Endometrium (tissue), 2 donors: ENCODE results near the gene ASMTL.
"Not testable (repeated sequence)": the region's sequence is repeated elsewhere in the genome, so short reads cannot be mapped to it uniquely, and the experiment has no call there.

Source experiments
- FAIRE-seq: peaks from 2 replicates; lab custom pipeline; 2012; peaks lifted over from hg19 to GRCh38; lab: Jason Lieb, UNC
- donor health status: control.
- donor health status: control.

The ASMTL gene

GRCh38 chrX:1453951-1454785 lies 1.5 kb upstream of the ASMTL start:
- peak; percentile 46 for FAIRE-seq

DNA sequence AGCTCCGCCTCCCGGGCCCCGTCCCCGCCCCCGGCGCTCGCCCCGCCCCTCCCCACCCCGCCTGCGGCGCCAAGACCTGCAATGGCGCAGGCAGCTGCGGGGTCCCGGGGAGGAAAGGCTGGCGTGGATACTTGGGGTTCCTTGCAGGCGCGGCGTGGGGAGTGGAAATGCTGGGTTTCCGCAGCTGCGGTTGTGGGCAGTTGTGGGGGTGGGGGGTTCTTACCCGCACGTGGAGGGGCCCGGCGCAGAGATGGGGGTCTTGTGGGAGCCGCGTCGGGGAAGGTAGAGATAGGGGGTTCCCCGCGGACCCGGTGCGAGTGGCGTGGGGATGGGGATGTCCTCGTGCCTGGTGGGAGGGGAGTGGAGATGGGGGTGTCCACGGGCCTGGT lies 680 bp upstream of the ASMTL start:
- no peak for FAIRE-seq

DNA sequence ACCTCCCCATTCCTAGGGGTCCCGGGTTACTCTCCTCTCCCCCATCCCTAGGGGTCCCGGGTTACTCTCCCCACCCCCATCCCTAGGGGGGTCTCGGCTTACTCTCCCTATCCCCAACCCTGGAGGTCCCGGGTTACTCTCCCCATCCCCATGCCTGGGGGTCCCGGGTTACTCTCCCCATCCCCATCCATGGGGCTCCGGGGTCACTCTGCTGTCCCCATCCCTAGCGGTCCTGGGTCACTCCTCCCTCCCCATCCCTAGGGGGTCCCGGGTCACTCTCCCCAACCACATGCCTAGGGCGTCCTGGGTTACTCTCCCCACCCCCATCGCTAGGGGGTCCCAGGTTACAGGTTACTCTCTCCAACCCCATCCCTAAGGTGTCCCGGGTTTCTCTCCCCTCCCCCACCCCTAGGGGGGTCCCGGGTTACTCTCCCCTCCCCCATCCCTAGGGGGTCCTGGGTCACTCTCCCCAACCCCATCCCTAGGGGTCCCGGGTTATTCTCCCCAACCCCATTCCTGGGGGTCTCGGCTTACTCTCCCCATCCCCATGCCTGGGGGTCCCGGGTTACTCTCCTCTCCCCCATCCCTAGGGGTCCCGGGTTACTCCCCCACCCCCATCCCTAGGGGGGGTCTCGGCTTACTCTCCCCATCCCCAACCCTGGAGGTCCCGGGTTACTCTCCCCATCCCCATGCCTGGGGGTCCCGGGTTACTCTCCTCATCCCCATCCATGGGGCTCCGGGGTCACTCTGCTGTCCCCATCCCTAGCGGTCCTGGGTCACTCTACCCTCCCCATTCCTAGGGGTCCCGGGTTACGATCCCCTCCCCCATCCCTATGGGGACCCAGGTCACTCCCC lies 821 bp downstream of the ASMTL start:
- FAIRE-seq = no peak

- FAIRE-seq = no peak
Measured at GRCh38 chrX:1451251-1451660, 1.5 kb downstream of the ASMTL start.

DNA sequence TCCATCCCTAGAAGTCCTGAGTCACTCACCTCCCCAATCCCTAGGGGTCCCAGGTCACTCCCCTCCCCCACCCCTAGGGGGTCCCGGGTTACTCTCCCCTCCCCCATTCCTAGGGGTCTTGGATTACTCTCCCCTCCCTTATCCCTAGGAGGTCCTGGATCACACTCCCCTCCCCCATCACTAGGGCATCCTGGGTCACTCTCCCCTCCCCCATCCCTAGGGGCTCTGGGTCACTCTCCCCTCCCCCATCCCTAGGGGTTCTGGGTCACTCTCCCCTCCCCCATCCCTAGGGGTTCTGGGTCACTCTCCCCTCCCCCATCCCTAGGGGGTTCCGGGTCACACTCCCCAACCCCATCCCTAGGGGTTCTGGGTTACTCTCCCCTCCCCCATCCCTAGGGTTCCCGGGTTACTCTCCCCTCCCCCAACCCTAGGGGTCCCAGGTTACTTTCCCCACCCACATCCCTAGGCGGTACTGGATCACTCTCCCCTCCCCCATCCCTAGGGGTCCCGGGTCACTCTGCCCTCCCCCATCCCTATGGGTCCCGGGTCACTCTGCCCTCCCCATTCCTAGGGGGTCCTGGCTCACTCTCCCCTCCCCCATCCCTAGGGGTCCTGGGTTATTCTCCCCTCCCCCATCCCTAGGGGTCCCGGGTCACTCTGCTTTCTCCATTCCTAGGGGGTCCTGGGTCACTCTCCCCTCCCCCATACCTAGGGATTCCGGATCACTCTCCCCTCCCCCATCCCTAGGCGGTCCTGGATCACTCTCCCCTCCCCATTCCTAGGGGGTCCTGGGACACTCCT lies 2.1 kb downstream of the ASMTL start:
- FAIRE-seq = no peak

DNA sequence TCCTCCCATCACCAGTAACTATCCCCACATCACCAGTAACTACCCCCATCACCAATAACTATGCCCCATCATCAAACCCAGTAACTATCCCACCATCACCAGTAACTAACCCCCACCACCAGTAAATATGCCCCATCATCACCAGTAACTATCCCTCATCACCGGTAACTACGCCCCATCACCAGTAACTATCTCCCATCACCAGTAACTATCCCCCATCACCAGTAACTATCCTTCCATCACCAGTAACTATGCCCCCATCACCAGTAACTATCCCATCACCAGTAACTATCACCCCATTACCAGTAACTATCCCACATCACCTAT lies 2.9 kb downstream of the ASMTL start:
- no peak for FAIRE-seq

GRCh38 chrX:1449036-1449822 lies 3.5 kb downstream of the ASMTL start:
- no peak for FAIRE-seq

DNA sequence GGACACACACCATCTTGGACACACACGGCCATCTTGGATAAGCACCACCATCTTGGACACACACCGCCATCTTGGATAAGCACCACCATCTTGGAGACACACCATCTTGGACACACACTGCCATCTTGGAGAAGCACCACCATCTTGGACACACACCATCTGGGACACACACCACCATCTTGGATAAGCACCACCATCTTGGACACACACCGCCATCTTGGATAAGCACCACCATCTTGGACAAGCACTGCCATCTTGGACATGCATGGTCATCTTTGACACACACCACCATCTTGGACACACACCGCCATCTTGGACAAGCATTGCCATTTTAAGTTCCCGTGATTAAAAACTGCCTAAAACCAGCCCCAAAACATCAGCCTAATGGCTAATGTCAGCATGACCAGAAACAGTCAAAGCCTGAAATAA lies 4.1 kb downstream of the ASMTL start:
- FAIRE-seq = not testable (repeated sequence)

DNA sequence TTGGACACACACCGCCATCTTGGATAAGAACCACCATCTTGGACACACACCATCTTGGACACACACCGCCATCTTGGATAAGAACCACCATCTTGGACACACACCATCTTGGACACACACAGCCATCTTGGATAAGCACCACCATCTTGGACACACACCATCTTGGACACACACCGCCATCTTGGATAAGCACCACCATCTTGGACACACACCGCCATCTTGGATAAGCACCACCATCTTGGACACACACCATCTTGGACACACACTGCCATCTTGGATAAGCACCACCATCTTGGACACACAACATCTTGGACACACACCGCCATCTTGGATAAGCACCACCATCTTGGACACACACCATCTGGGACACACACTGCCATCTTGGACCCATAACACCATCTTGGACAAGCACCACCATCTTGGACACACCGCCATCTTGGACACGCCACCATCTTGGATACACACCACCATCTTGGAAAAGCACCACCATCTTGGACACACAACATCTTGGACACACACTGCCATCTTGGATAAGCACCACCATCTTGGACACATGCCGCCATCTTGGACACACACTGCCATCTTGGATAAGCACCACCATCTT lies 4.6 kb downstream of the ASMTL start:
- FAIRE-seq = not testable (repeated sequence)

GRCh38 chrX:1446984-1447968 lies 5.4 kb downstream of the ASMTL start:
- FAIRE-seq = not testable (repeated sequence)

DNA sequence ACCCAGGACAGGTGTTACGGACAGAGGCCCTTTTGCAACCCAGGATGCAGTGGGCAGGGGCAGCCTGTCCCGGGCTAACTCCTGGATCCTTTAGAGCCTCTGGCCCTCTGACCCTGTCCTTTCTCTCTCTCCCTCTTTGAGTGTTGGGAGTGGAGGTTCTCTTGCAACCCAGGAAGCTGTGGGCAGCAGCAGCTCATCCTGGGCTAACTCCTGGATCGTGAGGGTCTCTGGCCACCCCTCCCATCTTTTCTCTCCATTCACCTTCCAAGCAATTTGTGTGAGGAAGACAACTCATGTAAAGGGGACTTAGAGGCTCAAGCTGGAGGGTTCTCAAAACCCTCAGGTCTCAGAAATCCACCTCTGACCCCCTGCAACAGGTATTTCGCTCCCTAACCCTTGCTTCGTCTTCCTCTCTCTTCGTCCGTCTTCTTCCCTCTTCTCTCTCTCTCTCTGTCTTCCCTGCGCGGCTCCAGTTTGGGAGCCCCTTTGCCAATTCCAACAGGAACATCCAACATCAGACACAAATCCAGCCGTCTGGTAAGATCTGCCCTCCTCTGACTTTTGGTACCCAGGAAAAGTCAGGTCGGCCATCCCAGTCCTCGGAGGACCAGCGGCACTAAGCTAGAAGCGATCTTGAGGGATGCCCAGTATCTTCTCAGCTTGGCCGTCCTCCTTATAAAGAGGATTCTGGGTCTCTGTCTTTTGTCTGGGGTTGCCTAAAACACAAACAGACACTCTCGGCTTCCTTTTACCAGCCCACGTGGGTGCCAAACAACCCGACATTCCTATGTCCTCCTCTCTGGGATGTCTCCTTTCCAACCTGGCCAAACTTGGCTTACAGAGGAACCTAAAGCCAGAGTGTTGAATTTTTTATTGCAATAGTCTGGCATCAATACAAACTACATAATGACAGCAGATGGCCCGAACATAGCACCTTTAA lies 7.9 kb downstream of the ASMTL start:
- FAIRE-seq = no peak

DNA sequence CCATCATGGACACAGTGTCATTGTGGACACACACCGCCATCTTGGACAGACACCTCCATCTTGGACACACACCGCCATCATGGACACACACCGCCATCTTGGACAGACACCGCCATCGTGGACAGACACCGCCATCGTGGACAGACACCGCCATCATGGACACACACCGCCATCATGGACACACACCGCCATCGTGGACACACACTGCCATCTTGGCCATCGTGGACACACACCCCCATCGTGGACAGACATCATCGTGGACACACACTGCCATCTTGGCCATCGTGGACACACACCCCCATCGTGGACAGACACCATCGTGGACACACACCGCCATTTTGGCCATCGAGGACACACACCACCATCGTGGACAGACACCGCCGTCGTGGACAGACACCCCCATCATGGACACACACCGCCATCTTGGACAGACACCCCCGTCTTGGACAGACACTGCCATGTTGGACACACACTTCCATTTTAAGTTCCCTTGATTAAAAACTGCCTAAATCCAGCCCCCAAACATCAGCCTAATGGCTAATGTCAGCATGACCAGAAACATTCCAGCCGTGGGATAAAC lies 9.1 kb downstream of the ASMTL start:
- no peak for FAIRE-seq

- FAIRE-seq = no peak
Measured at GRCh38 chrX:1442724-1443367, 9.9 kb downstream of the ASMTL start.

GRCh38 chrX:1442016-1442665 lies 10.6 kb downstream of the ASMTL start:
- FAIRE-seq = no peak

GRCh38 chrX:1440506-1440905 lies 12.2 kb downstream of the ASMTL start:
- no peak for FAIRE-seq

- FAIRE-seq = no peak
Measured at GRCh38 chrX:1435241-1435895, 17.3 kb downstream of the ASMTL start.

- no peak for FAIRE-seq
Measured at GRCh38 chrX:1434871-1435240, 17.9 kb downstream of the ASMTL start.
